Panc1 (cell line): ENCODE data around the gene CYP1A2.

Source experiments
- CTCF ChIP-seq: fragments of 450-650 bp; IDR thresholded peaks from 2 replicates; pipeline ENCODE4 v1.5.1; 2017; ENCODE audit warnings: mild to moderate bottlenecking
- POLR2AphosphoS5 ChIP-seq: IDR thresholded peaks from 2 replicates; pipeline ENCODE4 v1.6.1; 2012; ENCODE audit warnings: mild to moderate bottlenecking, low read depth, low read length, moderate library complexity
- REST ChIP-seq, 2 experiments: IDR thresholded peaks; 2 replicates each; pipeline ENCODE4 v1.6.1; 2011 to 2012; ENCODE audit warnings: low read depth in 2 of 2, control low read depth in 1 of 2, low read length in 1 of 2, mild to moderate bottlenecking in 1 of 2, moderate library complexity in 1 of 2; ENCODE audit not compliant: insufficient read depth in 1 of 2

GRCh38 chr15:74754593-74755215, 6.1 kb downstream of the CYP1A2 start:
- TF ChIP-seq POLR2AphosphoS5 (no peak), CTCF (no peak), REST (IDR thresholded peaks at IDR 0.05; ENCODE audit: insufficient read depth in 1 of 2, low read depth in 2 of 2, low read length in 1 of 2) (no peak)
